ENCODE measurements around the gene COPS3.

DNA sequence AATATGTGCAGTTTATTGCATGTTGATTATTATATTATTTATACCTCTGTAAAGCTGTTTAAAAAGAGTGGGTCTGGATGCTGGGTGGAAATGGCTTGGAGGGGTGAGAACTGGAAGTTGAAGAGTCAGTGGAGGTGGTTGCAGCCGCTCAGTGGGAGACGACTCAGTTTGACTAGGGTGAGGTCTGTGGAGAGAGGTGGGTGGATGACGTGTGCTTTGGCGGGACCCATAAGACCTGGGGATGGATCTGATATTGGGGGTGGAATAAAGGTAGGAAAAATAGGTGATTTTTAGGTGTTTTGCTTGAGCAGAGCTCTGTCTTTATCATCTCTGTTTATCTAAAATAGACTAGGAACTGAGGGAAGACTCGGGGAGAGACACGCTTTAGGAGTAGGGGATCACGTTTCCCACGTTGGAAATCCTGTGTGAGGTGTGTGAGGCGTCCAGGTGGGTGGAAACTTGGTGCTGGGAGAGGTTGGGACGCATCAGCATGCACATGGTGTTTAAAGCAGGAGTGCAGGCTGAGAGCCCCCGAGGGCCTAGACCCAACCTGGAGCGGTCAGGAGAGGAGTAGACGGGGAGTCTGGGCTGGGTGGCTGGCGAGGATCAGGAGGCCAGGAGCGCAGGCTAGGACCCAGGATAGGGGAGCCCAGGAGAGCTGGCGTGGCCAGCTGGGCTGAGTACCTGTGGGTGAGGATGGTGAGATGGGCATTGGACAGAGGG lies 39.3 kb upstream of the COPS3 start:
- TF ChIP-seq, protein P1, sequence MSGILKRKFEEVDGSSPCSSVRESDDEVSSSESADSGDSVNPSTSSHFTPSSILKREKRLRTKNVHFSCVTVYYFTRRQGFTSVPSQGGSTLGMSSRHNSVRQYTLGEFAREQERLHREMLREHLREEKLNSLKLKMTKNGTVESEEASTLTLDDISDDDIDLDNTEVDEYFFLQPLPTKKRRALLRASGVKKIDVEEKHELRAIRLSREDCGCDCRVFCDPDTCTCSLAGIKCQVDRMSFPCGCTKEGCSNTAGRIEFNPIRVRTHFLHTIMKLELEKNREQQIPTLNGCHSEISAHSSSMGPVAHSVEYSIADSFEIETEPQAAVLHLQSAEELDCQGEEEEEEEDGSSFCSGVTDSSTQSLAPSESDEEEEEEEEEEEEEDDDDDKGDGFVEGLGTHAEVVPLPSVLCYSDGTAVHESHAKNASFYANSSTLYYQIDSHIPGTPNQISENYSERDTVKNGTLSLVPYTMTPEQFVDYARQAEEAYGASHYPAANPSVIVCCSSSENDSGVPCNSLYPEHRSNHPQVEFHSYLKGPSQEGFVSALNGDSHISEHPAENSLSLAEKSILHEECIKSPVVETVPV (CRISPR knock-in tag; IDR thresholded peaks at IDR 0.05) = no peak
- no peak for TF ChIP-seq SNAI2 (CRISPR knock-in tag; IDR thresholded peaks at IDR 0.05)
- no peak for TF ChIP-seq ARNTL (CRISPR knock-in tag; IDR thresholded peaks at IDR 0.05; ENCODE audit: borderline replicate concordance, low read depth)
- no peak for TF ChIP-seq OSR1 (CRISPR knock-in tag; IDR thresholded peaks at IDR 0.05)
- TF ChIP-seq ZFP3 (CRISPR knock-in tag; IDR thresholded peaks at IDR 0.05) = no peak
- TF ChIP-seq ZNF70 (CRISPR knock-in tag; IDR thresholded peaks at IDR 0.05) = no peak
- TF ChIP-seq, protein P2, sequence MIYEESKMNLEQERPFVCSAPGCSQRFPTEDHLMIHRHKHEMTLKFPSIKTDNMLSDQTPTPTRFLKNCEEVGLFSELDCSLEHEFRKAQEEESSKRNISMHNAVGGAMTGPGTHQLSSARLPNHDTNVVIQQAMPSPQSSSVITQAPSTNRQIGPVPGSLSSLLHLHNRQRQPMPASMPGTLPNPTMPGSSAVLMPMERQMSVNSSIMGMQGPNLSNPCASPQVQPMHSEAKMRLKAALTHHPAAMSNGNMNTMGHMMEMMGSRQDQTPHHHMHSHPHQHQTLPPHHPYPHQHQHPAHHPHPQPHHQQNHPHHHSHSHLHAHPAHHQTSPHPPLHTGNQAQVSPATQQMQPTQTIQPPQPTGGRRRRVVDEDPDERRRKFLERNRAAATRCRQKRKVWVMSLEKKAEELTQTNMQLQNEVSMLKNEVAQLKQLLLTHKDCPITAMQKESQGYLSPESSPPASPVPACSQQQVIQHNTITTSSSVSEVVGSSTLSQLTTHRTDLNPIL (CRISPR knock-in tag; IDR thresholded peaks at IDR 0.05; ENCODE audit: low read depth) = no peak
- no peak for TF ChIP-seq ZFP30 (CRISPR knock-in tag; IDR thresholded peaks at IDR 0.05)
- no peak for TF ChIP-seq PPARA (CRISPR knock-in tag; IDR thresholded peaks at IDR 0.05; ENCODE audit: borderline replicate concordance)
- TF ChIP-seq, protein P3, sequence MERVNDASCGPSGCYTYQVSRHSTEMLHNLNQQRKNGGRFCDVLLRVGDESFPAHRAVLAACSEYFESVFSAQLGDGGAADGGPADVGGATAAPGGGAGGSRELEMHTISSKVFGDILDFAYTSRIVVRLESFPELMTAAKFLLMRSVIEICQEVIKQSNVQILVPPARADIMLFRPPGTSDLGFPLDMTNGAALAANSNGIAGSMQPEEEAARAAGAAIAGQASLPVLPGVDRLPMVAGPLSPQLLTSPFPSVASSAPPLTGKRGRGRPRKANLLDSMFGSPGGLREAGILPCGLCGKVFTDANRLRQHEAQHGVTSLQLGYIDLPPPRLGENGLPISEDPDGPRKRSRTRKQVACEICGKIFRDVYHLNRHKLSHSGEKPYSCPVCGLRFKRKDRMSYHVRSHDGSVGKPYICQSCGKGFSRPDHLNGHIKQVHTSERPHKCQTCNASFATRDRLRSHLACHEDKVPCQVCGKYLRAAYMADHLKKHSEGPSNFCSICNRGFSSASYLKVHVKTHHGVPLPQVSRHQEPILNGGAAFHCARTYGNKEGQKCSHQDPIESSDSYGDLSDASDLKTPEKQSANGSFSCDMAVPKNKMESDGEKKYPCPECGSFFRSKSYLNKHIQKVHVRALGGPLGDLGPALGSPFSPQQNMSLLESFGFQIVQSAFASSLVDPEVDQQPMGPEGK (CRISPR knock-in tag; IDR thresholded peaks at IDR 0.05; ENCODE audit: borderline replicate concordance) = no peak
- TF ChIP-seq, protein P4, sequence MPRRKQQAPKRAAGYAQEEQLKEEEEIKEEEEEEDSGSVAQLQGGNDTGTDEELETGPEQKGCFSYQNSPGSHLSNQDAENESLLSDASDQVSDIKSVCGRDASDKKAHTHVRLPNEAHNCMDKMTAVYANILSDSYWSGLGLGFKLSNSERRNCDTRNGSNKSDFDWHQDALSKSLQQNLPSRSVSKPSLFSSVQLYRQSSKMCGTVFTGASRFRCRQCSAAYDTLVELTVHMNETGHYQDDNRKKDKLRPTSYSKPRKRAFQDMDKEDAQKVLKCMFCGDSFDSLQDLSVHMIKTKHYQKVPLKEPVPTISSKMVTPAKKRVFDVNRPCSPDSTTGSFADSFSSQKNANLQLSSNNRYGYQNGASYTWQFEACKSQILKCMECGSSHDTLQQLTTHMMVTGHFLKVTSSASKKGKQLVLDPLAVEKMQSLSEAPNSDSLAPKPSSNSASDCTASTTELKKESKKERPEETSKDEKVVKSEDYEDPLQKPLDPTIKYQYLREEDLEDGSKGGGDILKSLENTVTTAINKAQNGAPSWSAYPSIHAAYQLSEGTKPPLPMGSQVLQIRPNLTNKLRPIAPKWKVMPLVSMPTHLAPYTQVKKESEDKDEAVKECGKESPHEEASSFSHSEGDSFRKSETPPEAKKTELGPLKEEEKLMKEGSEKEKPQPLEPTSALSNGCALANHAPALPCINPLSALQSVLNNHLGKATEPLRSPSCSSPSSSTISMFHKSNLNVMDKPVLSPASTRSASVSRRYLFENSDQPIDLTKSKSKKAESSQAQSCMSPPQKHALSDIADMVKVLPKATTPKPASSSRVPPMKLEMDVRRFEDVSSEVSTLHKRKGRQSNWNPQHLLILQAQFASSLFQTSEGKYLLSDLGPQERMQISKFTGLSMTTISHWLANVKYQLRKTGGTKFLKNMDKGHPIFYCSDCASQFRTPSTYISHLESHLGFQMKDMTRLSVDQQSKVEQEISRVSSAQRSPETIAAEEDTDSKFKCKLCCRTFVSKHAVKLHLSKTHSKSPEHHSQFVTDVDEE (CRISPR knock-in tag; IDR thresholded peaks at IDR 0.05) = no peak
- TF ChIP-seq RARB (CRISPR knock-in tag; IDR thresholded peaks at IDR 0.05) = no peak
